CD4-positive, alpha-beta T cell (primary cell): ENCODE data around the gene PPM1G. TPM values are rescaled to one million over a fixed set of nuclear protein-coding genes. Genes with fewer than 3 reads are reported as not detected.

Source experiments
- ATAC-seq: fragments of 200-7000 bp; cut with Tn5 transposase; one replicate; pipeline ENCODE4 v1.10.0; 2022; ENCODE audit warnings: mild to moderate bottlenecking; ENCODE audit not compliant: poor library complexity
- CTCF ChIA-PET: fragments of 350-600 bp; sonication (Branson Sonifier 250); formaldehyde crosslinking; loops from one replicate; lab custom pipeline; 2021; ENCODE audit warnings: antibody characterized with exemption, inconsistent platforms; lab: Charles Lee
- POLR2A ChIA-PET: fragments of 350-600 bp; sonication (Branson Sonifier 250); formaldehyde crosslinking; loops from one replicate; lab custom pipeline; 2021; ENCODE audit warnings: antibody characterized with exemption, inconsistent platforms; lab: Charles Lee
- DNase-seq, 14 experiments: peaks; one replicate each; pipeline ENCODE4 v3.0.0-alpha.2; 2013 to 2020; ENCODE audit warnings: mixed read lengths in 2 of 14
- H3K27ac ChIP-seq, 2 donors: one replicate each; pipeline versions ENCODE4 v1.5.1 to v1.7.0; 2013; ENCODE audit warnings: low read length in 2 of 2, low read depth in 1 of 2, mild to moderate bottlenecking in 1 of 2
- H3K27me3 ChIP-seq, 2 experiments: 1 replicate in 1 of 2; 2 replicates in 1 of 2; pipeline versions ENCODE4 v1.6.1 to v1.7.0; 2013; ENCODE audit warnings: low read length in 2 of 2, control low read depth in 1 of 2, mild to moderate bottlenecking in 1 of 2, moderate library complexity in 1 of 2; ENCODE audit not compliant: insufficient read depth in 2 of 2, control insufficient read depth in 1 of 2
- H3K36me3 ChIP-seq: one replicate; pipeline ENCODE4 v1.6.1; 2013; ENCODE audit warnings: low read length, control low read depth; ENCODE audit not compliant: insufficient read depth
- H3K4me1 ChIP-seq: one replicate; pipeline ENCODE4 v1.6.1; 2013; ENCODE audit warnings: low read length, control low read depth; ENCODE audit not compliant: insufficient read depth
- H3K4me3 ChIP-seq: one replicate; pipeline ENCODE4 v1.5.1; 2013; ENCODE audit warnings: mild to moderate bottlenecking, low read length, moderate library complexity
- H3K9me3 ChIP-seq, 2 experiments: 1 replicate in 1 of 2; 2 replicates in 1 of 2; pipeline versions ENCODE4 v1.6.1 to v1.7.0; 2013; ENCODE audit warnings: low read length in 2 of 2, mild to moderate bottlenecking in 2 of 2, control low read depth in 1 of 2, moderate library complexity in 1 of 2; ENCODE audit not compliant: control insufficient read depth in 1 of 2, insufficient read depth in 1 of 2
- H3K27ac Mint-ChIP-seq: one replicate; pipeline ENCODE4 v1.8.0; 2020; ENCODE audit warnings: mixed read lengths
- H3K27me3 Mint-ChIP-seq: one replicate; pipeline ENCODE4 v1.8.0; 2021; ENCODE audit warnings: mixed read lengths
- H3K36me3 Mint-ChIP-seq: one replicate; pipeline ENCODE4 v1.8.0; 2021; ENCODE audit warnings: low read depth, mixed read lengths
- H3K4me1 Mint-ChIP-seq: one replicate; pipeline ENCODE4 v1.8.0; 2021; ENCODE audit warnings: low read depth, mixed read lengths
- H3K4me3 Mint-ChIP-seq: one replicate; pipeline ENCODE4 v1.8.0; 2020; ENCODE audit warnings: mild to moderate bottlenecking, mixed read lengths
- H3K9me3 Mint-ChIP-seq: one replicate; pipeline ENCODE4 v1.8.0; 2020; ENCODE audit warnings: mixed read lengths
- CTCF ChIP-seq: fragments of 200-600 bp; IDR thresholded peaks from one replicate; pipeline ENCODE4 v1.8.0; 2022; ENCODE audit warnings: antibody characterized with exemption, mild to moderate bottlenecking
- intact Hi-C, 2 experiments: fragments of 100-400 bp; cut with DNase I in 1 of 2; cut with micrococcal nuclease in 1 of 2; formaldehyde crosslinking; loops; one replicate each; pipeline versions ENCODE4 v1.15.1 to v1.9.0; 2023 to 2025; cut with DNase I, micrococcal nuclease
- total RNA-seq, 174 experiments: library from RNA in 2 of 174; stranded (reverse) in 2 of 174; gene quantifications; one replicate each; pipeline ENCODE4 v1.2.3 and lab custom pipeline; 2021 to 2026

The PPM1G gene
- total RNA-seq, 2 experiments from 2014 or later, result 30.4 to 31.2 TPM

DNA sequence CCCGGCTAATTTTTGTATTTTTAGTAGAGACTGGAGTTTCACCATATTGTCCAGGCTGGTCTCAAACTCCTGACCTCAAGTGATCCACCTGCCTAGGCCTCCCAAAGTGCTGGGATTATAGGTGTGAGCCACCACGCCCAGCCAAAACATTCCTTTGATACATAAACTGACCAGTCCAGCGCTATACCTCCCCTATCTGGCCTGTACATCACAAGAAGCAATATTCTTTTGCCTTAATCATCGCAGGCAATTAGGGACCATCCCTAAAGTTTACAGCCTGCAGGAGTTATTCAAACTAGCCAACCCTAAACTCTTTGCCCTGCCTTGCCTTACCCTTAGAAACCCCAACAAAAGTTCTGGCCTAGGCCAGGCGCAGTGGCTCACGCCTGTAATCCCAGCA lies 6.8 kb upstream of the PPM1G start:
- peaks cover 5% of the 10 kb centered on the region for H3K4me1 Mint-ChIP-seq
- Histone ChIP-seq H3K4me3 (no peak overlapping the region), H3K36me3 (no peaks in the 10 kb centered on the region), H3K27me3 (no peaks in the 10 kb centered on the region), H3K9me3 (no peaks in the 10 kb centered on the region), H3K27ac (no peak overlapping the region), H3K4me1 (no peaks in the 10 kb centered on the region)
- no peak for ATAC-seq
- no peaks in the 10 kb centered on the region for H3K9me3 Mint-ChIP-seq
- intact Hi-C loops, result no loop called here
- ChIA-PET POLR2A (no interaction called here), CTCF (no interaction called here)
- no peak for TF ChIP-seq CTCF
- H3K36me3 Mint-ChIP-seq, result no peaks in the 10 kb centered on the region
- H3K27ac Mint-ChIP-seq, result no peak overlapping the region
- H3K4me3 Mint-ChIP-seq, result no peak overlapping the region
- no peak for DNase-seq
- H3K27me3 Mint-ChIP-seq, result no peaks in the 10 kb centered on the region

DNA sequence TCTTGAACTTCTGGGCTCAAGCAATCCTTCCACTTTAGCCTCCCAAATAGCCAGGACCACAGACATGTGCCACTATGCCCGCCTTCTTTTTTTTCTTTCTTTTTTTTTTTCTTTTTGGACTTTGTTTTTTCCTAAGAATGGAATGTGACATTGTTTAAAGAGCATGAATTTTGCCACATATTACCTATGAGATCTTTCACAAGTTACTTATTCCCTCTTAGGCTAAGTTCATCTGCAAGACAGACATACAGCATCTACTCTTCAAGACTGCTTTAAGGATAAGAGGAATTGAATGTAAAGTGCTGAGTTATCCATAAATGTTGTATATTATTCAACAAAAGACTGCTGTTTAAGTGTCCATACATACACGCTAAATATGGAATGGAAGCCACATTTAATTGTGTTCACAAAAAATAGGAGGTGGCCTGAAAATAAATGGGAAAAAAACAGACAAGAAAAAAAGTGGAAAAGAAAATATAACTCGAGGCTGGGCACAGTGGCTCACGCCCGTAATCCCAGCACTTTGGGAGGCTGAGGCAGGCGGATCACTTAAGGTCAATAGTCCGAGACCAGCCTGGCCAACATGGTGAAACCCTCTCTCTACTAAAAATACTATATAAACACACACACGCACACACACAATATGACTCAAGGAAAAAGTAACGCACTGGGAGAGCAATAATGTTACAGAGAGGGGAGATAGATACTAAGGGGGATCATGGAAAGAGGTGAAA lies 3.2 kb upstream of the PPM1G start:
- Mint-ChIP-seq H3K36me3 (peaks cover 4% of the 10 kb centered on the region), H3K4me3 (peak overlapping the region; percentile 76), H3K27me3 (no peaks in the 10 kb centered on the region), H3K4me1 (peaks cover 24% of the 10 kb centered on the region), H3K27ac (no peak overlapping the region), H3K9me3 (no peaks in the 10 kb centered on the region)
- intact Hi-C loops, result no loop called here
- DNase-seq (no peak), ATAC-seq (no peak)
- TF ChIP-seq CTCF, result no peak
- H3K9me3 ChIP-seq, result no peaks in the 10 kb centered on the region
- no peak overlapping the region for H3K4me3 ChIP-seq
- H3K27me3 ChIP-seq, result no peaks in the 10 kb centered on the region
- POLR2A ChIA-PET, result no interaction called here
- H3K36me3 ChIP-seq, result no peaks in the 10 kb centered on the region
- H3K27ac ChIP-seq, result no peak overlapping the region
- H3K4me1 ChIP-seq, result peaks cover 23% of the 10 kb centered on the region
- CTCF ChIA-PET, result no interaction called here

DNA sequence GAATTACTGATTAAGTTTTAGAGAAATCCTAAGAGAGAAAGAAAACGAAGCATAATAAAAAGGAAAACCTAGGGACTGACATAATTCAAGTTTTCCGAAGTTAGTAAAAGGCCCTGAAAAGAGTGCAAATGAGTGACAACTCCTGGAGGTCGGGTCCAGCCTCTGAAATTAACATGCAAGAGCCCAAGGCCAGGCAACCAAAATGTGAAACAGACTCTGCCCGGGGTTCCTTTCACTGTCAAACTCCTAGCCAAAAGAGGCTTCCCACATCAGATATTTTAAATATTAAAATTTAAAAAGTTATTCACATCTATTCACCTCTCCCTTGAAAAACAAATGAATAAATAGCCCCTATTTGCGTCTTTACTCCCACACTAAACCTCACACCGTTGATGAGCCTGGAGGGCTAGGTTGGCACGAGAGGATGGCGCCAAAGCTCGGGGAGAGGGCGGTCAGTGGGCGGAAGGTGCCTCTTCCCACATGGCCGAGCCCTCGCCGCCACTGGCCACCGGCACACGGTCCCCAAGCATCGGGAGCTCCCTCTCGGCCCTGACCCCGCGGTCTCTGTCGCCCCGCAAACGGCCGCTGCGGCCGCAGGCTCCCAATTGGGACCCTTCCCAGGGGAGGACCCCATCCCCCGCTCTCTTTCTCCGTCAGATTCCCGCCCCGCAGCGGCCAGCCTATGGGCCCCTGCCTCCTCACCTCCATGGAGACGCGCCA lies 630 bp downstream of the PPM1G start:
- ChIA-PET POLR2A (interaction anchor here (0.6 to 2.7 kb wide), 9 partner anchors 17 to 840 kb away, joined by 3 to 59 read pairs (median 11); partner anchors contain the start of genes CCDC121, EIF2B4, GPN1 and GTF3C2), CTCF (interaction anchor here (1.0 to 2.3 kb wide), 4 partner anchors 17 to 39 kb away, joined by 3 to 12 read pairs (median 5); no protein-coding TSS in a partner anchor)
- ATAC-seq (no peak), DNase-seq (peak in 3 of 14 experiments; percentile 3 to 37 (median 15))
- H3K9me3 ChIP-seq, result no peaks in the 10 kb centered on the region
- peak overlapping the region; percentile 90 for H3K4me3 Mint-ChIP-seq
- H3K27me3 Mint-ChIP-seq, result no peaks in the 10 kb centered on the region
- H3K4me1 ChIP-seq, result peaks cover 38% of the 10 kb centered on the region
- peaks cover 15% of the 10 kb centered on the region for H3K36me3 Mint-ChIP-seq
- peak overlapping the region; percentile 61 to 85 for H3K27ac ChIP-seq
- H3K4me3 ChIP-seq, result peak overlapping the region; percentile 82
- H3K27ac Mint-ChIP-seq, result peak overlapping the region; percentile 82
- peaks cover 16% of the 10 kb centered on the region for H3K36me3 ChIP-seq
- no peaks in the 10 kb centered on the region for H3K9me3 Mint-ChIP-seq
- peaks cover 45% of the 10 kb centered on the region for H3K4me1 Mint-ChIP-seq
- intact Hi-C loops, result loop anchor here (1.0 to 10.0 kb wide), 8 partner anchors 20 to 255 kb away; partner anchors contain the start of genes EIF2B4 (in 2 of the 2), SNX17 (in 2 of the 2), CCDC121 (in 1 of the 2) and GPN1 (in 1 of the 2)
- no peak for TF ChIP-seq CTCF
- H3K27me3 ChIP-seq, result no peaks in the 10 kb centered on the region
